HG02973 (cell line): ENCODE data around the gene TMCC3.
A peak's percentile ranks its signal among the peaks of the same experiment; 100 is the strongest.
"Not testable (repeated sequence)": the region's sequence is repeated elsewhere in the genome, so short reads cannot be mapped to it uniquely, and the experiment has no call there.

Experiments
- ATAC-seq: cut with Tn5 transposase; IDR thresholded peaks from one replicate; pipeline ENCODE4 v1.9.1; 2021; ENCODE audit warnings: moderate library complexity; ENCODE audit not compliant: unreplicated experiment

The TMCC3 gene, protein sequence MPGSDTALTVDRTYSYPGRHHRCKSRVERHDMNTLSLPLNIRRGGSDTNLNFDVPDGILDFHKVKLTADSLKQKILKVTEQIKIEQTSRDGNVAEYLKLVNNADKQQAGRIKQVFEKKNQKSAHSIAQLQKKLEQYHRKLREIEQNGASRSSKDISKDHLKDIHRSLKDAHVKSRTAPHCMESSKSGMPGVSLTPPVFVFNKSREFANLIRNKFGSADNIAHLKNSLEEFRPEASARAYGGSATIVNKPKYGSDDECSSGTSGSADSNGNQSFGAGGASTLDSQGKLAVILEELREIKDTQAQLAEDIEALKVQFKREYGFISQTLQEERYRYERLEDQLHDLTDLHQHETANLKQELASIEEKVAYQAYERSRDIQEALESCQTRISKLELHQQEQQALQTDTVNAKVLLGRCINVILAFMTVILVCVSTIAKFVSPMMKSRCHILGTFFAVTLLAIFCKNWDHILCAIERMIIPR

DNA sequence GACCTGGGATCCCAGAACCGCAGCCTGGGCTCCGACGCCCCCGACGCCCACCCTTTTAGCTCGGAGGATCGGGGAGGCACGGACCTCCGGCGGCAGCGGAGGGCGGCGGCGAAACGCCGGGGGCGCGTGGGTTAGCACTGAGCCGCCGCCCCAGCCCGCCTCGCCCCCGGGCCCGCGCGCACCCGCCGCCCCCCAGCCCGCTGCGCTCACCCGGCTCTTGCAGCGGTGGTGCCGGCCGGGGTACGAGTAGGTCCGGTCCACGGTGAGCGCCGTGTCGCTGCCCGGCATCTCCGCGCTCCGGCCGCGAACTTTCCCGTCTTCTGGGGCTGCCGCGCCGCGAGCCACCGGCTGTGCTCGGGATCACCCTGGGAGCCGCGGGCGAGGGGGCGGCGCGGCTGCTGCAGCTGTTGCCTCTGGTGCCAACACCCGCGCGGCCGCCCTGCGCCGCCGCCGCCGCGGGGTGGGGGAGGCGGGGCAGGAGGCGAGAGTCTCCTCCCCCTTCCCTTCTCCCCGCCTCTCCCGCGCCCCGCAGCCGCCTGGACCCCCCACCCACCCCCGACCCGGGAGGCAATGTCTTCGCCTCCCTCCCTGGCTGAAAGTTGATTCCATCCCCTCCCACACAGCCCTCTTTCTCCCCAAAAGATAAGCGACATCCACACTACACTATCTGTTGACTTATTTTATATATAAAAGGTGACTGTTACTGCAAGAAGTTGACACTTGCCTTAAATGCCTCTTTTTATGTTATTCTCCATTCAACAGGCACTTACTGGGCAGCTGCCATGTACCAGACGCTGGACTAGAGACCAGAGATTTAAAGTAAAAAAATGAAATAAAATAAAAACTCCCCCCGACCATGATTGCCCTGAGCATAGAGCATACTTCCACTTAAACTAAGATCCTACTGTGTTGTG is at the start of gene TMCC3:
TMCC3 (minus strand) TSS at position 415 of the 914 bp plus-strand sequence; CDS start at position 288, 127 bp downstream.
- peak; percentile 47 for ATAC-seq

DNA sequence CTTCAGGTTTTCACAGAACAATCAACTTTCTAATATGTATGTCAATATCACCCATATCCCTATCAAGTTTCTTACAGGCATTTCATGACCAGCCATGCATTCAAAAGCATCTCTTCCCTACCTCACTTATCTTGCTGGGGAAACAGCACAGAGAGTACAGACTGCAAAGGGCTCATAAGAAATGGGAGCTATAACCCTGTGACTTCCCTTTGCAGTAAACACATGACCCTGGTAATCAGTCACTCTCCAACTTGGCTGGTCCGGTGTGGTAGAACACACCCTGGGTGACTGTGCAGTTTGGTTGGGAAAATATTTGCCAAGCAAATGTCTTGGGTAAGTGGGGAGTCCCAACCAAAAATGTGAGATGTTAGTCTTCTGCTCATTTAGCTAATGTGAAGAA is 49.4 kb upstream of the TMCC3 start:
- no peak for ATAC-seq

DNA sequence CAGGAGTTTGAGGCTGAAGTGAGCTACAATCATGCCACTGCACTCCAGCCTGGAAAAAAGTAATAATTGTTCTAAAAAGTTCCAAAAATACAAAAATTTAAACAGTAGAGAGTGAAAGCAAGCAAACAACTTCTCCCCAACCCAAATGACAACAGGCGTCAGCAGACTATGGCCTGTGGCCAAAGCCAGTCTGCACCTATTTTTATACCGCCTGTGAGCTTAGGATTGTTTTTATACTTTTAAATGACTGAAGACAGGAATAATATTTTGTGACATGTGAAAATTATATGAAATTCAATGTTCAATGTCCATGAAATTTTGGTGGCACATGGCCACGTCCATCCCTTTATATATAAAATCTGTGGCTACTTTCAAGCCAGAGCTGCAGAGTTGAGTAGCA is 48.2 kb upstream of the TMCC3 start:
- no peak for ATAC-seq

DNA sequence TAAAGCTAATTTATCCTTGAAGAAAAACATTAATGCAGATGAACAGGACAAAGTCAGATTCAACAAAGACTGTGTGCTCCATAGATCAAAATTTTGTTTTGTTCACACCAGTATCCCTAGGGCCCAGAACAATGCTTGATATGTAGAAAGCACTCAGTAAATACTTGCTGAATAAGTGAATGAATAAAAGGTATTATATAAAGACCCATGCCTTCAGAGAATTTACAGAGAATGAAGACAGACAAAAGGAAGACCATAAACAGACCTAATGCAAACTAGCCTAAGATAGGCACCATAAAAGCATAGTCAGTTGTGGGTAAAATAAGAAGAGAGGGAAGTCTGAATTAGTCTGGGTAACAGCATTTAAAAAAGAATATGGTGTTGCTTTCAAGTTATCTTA is 47.3 kb upstream of the TMCC3 start:
- no peak for ATAC-seq

DNA sequence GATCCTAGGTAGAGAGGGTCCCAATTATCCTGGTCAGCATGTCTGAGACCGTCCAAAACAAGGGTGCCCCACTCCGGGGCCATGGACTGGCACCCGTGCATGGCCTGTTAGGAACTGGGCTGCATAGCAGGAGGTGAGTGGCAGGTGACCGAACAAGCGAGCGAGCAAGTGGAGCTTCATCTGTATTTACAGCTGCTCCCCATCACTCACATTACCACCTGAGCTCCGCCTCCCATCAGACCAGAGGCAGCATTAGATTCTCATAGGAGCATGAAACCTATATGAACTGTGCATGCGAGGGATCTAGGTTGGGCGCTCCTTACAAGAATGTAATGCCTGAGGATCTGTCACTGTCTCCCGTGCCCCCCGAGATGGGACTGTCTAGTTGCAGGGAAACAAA is 44.4 kb upstream of the TMCC3 start:
- no peak for ATAC-seq

DNA sequence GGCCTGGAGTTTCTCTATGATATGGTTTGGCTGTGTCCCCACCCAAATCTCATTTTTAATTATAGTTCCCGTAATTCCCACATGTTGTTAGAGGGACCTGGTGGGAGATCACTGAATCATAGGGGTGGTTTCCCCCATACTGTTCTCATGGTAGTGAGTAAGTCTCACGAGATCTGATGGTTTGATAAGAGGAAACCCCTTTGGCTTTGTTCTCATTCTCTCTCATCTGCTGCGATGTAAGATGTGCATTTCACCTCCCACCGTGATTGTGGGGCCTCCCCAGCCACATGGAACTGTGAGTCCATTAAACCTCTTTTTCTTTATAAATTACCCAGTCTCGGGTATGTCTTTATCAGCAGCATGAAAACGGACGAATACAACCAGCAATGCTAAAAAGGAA is 42.5 kb upstream of the TMCC3 start:
- ATAC-seq: not testable (repeated sequence)

DNA sequence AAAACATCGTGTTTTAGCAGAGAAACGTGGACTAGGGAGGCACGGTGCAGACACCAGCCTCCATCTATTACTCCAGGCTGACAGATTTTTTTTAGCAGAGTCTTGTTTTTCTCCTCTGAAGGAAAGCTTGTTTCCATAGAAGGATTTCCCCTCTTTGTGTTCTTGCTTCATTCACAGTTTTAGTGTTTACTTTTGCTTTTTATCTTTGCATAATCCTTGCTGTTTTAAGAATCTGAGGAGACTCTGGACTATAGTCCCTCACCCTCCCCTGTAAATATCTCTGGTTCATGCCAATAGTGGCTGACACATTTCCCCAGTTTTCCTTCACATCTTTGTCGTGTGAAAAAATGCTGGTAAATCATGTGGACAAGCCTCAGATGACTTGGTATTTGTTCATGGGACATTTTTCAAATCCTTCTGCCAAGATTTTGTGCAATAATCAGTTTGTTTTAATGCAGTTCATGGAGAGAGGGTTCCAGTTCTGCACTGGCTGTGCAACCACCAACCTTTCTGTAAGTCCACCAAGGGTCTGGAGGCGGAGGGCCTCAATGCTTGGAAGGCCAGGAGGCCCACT is 39.9 kb upstream of the TMCC3 start:
- no peak for ATAC-seq

DNA sequence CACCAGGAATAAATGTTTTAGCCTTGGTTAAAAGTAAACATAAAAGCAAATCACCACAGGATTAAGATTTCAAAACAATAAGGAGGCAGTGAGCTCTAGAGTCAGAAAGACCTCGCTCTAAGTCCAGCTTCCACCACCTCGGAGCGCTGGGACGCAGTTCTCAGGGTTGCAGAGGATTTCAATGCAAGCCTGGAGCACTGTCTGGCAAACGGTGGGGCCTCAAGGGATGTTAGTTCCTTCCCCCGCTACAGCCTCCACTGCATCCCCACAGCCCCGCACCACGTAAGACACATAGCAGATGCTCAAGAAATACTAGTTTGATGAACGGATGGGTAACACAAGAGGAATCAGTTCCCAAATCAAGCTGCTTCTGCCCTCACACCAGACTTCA is 39.3 kb upstream of the TMCC3 start:
- ATAC-seq: no peak

DNA sequence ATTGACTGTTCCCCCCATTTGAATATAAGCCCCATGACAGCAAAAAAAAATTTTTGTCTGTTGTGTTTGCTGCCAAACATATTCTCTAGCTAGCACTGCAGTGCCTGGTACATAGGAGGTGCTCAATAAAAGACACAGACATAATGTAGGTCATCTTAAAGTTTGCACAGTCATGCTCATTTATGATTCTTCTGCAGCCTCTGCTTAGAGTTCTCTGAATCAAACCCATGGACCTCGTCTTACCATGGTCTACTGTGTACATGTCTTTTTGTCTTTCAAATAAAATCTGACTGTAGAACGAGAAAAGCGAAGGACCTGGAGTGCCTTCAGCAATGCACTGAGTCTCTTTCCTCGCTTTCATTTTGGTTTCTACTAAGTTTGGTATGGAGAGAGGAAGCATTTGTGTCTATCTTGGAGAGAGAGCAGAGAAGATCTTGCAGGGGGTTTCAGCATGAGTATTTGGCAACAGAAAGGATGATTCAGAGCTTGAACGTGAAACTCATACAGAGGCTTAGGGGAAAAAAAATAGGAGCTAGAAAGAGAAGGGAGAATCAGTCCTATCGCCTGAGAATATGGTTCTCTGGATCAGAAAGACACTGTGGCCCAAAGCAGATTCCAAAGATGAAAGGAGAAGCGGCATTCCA is 38.8 kb upstream of the TMCC3 start:
- ATAC-seq: no peak

DNA sequence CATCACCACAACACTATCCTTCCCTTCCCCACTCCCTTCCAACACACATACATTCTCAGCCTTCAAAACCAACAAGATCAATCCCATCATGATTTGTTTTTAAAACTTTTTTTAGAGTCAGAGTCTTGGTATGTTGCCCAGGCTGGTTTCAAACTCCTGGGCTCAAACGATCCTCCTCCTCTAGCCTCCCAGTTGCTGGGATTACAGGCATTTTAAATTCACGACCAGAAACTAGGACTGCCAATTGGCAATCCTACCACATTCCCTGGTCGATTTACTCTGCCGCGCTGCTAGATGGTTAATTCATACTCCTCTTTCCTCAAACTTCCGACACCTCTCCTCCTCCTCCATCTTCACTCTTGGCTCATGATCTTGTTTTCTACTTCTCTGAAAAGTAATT is 37.5 kb upstream of the TMCC3 start:
- no peak for ATAC-seq

DNA sequence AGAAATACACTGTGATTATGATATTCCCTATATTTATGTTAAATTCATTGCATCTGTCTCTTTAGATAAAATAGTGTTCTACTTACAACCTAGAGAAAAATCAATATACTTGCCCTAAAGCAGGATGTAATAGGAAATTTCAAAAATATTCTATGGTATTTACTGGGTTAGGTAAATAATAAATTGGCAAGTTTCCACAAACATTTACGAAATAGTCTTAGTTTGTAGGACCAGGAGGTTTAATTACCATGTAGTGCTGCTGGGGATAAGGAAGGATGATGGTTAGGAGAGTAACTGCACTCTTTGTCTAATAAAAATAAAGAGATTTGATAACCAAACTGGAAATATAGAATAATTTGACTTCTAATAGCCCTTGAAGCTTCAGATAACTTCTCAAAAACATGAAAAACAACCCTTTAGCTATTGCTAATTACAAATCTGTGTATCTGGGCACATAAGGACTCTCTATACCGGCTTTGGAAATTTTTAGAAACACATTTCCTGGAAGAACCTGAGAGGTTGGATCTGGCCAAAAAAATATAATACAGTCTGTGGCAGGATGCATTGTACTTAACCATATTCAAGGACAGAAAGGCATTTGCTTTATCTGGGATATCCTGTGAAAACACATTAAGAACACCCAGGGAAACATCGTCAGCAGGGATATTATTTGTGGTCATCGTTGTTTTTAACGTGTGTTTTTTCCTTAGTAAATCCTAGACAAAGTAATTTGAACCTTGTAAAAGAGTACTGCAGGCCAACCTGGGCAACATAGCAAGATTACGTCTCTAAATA is 36.7 kb upstream of the TMCC3 start:
- no peak for ATAC-seq

DNA sequence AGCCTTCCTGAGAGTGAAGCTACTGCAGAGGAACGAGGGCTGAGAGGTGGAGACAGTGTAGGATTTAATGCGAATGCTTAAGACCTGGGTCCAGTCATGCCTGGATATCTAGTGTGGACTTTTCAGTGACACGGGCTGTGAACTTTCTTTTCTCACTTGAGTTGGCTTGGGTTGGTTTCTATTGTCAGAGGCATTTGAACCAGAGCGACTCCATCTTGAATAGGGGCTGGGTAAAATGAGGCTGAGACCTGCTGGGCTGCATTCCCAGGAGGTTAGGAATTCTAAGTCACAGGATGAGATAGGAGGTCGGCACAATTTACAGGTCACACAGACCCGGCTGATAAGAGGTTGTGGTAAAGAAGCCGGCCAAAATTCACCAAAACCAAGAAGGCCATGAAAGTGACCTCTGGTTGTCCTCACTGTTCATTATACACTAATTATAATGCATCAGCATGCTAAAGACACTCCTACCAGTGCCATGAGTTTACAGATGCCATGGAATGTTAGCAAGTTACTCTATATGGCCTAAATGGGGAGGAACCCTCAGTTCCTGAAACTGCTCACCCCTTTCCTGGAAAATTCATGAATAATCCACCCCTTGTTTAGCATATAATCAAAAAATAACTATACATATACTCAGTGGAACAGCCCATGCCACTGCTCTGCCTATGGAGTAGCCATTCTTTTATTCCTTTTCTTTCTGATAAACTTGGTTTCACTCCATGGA is 34.2 kb upstream of the TMCC3 start:
- no peak for ATAC-seq

DNA sequence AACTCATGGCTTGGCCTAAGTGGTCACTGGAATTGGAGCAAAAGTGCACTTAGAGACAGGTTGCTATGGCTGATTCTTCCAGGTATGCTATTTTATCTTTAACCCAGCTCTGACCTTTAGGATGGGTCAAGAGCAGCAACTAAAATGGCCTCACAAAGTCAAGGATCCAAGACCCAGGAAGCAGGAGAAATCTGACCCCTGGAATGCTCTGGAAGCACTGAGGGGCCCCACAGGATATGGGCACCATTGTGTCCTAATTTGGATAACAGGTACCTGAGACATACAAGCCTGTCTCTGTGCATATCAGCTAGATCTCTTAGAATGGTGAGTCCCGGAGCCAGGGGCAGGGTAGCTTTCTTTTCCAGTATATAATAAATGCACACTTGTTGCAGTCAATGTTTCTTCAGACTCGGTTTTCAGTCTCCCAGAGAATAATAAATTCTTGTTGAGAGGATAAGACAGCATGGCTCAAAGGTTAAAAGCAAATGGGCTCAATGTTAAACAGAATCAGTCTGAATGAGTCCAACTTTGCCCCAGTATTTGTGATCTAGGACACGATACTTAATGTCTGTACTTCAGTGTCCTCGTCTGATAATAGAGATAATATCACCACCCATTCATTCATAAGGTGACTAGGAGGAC is 29.3 kb upstream of the TMCC3 start:
- no peak for ATAC-seq

DNA sequence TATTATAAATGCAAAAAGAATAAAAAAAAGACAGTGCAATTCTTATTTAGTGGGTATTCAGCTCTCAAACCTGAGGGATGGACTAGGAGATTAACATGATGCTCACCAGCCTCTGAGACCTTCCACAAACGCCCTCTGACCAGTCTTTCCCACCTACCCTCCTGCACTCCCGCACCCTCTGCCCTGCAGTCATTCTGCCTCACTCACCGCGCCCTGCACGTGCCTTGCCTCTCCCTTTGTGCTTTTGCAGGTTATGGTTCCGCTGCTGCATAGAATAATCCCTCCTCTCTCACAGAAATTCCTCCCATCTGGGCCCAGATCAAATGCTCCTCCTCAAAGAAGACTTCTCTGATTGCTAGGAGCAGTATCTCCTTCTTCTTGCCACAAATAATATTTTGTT is 28.5 kb upstream of the TMCC3 start:
- ATAC-seq: no peak

DNA sequence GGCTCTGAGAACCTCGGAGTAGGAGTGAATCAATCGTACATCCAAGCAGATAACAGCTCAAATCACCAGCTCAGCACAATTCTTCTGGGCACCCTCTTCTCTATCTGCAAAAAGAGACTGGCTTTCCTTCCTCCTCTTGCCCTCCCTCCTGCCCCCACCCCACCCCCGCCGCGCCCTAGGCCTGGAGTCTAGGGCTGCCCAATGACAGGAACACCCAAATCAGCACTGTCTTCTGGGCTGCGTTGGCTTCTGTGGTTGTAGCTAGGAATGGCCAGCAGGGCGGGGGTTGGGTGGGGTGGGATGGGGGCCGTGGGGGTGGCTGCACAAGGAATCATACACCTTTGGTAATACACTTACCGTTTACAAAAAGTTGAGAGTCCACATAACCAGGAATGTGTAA is 28.0 kb upstream of the TMCC3 start:
- no peak for ATAC-seq

DNA sequence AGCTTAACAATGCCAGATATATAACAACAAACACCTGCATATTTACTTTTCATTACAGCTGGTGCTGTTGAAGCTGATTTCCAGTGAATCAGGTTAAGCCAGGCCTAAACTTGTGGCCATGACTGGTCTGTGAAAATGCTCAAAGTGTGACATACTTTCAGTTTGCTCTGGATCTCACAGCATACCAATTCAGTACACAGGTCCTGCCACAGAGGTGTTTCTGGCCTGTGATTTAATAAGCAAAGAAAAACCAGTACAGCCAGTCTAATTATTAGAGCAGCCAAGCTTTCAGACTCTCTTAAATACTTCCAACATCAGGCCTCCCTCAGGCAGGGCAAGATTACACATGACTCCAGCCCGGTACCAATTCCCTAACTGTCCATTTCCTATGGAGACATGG is 27.4 kb upstream of the TMCC3 start:
- peak; percentile 44 for ATAC-seq

DNA sequence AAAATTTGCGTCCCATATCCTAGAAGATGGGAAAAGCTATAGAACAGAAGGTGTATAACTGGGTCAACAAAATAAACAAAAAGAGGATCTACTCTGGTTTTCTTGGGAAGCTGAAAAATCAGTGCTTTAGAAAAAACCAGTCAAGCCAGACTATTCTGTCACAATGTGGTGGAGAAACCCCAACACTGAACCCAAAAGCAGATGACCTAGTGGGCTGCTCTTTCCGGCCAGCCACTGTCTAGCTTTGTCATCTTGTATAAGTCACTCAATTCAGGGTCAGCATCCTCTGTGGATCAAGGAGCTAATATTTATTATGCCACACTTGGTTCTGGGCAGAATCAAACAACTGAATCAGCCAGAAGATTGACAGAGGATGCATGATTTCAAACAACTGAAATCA is 26.6 kb upstream of the TMCC3 start:
- no peak for ATAC-seq

DNA sequence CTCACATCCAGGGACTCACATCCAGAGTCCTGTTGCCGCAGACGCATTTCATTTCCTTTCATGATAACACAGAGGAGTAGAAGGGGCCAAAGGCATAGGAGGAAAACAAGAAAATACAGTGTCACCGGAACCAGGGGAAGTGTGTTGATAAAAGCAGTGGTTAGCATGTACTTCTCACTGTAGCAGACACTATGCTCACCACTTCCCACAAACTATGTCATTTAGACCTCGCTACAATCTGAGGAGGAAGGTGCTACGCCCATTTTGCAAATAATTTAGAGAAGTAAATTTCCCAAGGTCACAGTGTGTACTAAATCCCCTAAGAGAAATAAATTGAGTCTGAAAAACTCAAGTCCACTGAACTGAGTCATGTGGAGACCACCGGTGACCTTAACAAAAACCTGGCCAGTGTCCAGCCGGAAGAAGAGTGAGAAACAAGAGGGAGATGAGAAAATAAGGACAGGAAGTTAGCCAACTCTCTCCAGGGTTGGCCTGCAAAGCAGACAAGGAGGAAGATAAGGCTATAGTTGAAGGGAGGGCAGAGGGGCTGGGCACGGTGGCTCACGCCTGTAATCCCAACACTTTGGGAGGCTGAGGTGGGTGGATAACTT is 25.8 kb upstream of the TMCC3 start:
- peak; percentile 62 for ATAC-seq

DNA sequence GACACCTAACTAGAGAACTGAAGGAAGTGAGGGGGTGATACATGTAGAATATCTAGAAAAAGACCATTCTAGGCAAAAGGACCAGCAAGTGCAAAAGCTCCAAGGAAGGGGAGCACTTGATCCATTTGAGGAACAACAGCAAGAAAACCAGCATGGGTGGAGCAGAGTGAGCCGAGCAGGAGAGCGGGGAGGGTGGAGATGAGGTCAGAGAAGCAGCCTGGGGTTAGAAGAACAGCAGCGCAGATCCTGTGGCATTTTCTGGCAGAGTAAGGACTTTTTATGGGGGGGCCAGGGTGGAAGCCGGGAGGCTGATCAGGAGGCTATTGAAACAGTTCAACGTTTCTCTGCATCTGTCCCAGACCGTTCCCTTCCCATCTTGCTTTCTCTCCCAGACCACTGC is 24.5 kb upstream of the TMCC3 start:
- no peak for ATAC-seq
